Esophagus muscularis mucosa (tissue), 4 donors: Measurements from ENCODE around the gene PON1.

ENCODE experiments used
- EP300 ChIP-seq: sonication (generic); formaldehyde crosslinking; IDR thresholded peaks from one replicate; pipeline ENCODE4 v1.6.1; 2017; ENCODE audit warnings: antibody characterized with exemption
- POLR2A ChIP-seq: fragments of 450-650 bp; IDR thresholded peaks from one replicate; pipeline ENCODE4 v1.6.1; 2017; ENCODE audit warnings: antibody characterized with exemption, moderate library complexity, mild to moderate bottlenecking, low read depth
- TF ChIP-seq, protein P1 (sequence below), 3 experiments: fragments of 200-600 bp in 2 of 3; fragments of 450-650 bp in 1 of 3; sonication (generic) in 2 of 3; IDR thresholded peaks; one replicate each; pipeline ENCODE4 v1.5.1; 2017 to 2019; ENCODE audit warnings: antibody characterized with exemption in 3 of 3, mild to moderate bottlenecking in 2 of 3, moderate library complexity in 1 of 3

DNA sequence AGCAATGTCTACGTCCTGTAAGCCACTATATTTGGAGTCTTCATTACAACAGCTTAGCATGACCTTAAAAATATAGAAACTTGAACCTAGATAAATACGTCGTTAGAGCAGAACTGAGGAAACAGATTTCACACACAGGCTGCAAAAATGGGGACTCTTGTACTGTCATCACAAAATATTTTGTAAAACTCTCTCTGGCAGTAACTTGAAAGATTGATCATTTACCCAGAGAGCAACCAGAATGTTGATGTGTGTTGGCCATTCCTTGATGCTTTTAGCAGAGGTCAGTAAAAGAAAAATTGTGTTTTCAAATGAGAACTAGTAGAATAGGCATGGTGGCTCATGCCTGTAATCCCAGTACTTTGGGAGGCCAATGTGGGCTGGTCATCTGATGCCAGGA is 14.5 kb upstream of the PON1 start:
- TF ChIP-seq, protein P1, sequence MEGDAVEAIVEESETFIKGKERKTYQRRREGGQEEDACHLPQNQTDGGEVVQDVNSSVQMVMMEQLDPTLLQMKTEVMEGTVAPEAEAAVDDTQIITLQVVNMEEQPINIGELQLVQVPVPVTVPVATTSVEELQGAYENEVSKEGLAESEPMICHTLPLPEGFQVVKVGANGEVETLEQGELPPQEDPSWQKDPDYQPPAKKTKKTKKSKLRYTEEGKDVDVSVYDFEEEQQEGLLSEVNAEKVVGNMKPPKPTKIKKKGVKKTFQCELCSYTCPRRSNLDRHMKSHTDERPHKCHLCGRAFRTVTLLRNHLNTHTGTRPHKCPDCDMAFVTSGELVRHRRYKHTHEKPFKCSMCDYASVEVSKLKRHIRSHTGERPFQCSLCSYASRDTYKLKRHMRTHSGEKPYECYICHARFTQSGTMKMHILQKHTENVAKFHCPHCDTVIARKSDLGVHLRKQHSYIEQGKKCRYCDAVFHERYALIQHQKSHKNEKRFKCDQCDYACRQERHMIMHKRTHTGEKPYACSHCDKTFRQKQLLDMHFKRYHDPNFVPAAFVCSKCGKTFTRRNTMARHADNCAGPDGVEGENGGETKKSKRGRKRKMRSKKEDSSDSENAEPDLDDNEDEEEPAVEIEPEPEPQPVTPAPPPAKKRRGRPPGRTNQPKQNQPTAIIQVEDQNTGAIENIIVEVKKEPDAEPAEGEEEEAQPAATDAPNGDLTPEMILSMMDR (IDR thresholded peaks at IDR 0.05) = no peak
- TF ChIP-seq POLR2A (no peak), EP300 (no peak)
